RWPE1 (cell line): Measurements from ENCODE around the gene ANKRD13A.

Experiments used
- CTCF ChIA-PET: fragments of 350-600 bp; sonication (Branson Sonifier 250); formaldehyde crosslinking; extraction: SDS; loops from one replicate; lab custom pipeline; 2021; lab: Yijun Ruan, JAX
- POLR2A ChIA-PET: fragments of 400-600 bp; formaldehyde crosslinking; extraction: SDS; loops from one replicate; lab custom pipeline; 2020; ENCODE audit warnings: antibody characterized with exemption; ENCODE audit not compliant: low non-redundant PET; lab: Yijun Ruan, JAX
- DNase-seq: peaks from one replicate; pipeline ENCODE4 v3.0.0; 2012; ENCODE audit warnings: low spot score
- H3K27ac ChIP-seq: fragments of 450-650 bp; 2 replicates; pipeline ENCODE4 v1.5.1; 2017
- TF ChIP-seq, protein P1 (sequence below): fragments of 450-650 bp; conservative IDR thresholded peaks from 2 replicates; pipeline ENCODE4 v1.5.1; 2017; ENCODE audit warnings: low read depth, mild to moderate bottlenecking

The ANKRD13A gene

DNA sequence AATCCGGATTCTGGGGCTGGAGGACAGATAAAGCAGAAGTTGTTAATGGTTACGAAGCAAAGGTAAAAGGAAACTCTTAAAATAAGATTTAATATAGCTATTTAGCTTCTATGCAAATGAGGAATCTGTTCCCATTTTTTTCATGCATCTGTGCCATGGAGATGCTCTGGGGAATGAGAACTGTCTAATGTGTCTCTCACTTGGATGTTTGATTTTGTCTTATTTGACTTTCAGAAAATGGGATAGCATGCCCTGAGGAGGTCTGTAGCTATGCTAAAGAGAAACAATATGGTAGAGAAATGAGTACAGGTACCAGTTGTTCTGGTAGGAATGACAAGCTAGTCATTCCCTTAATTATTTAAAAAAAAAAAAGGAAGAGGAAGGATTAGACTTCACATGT, 24.8 kb downstream of the ANKRD13A start:
- CTCF ChIA-PET: interaction anchor here (0.6 to 1.5 kb wide), 3 partner anchors 13 to 439 kb away, joined by 3 to 5 read pairs (median 4); no protein-coding TSS in a partner anchor
- no peak overlapping the region for H3K27ac ChIP-seq
- POLR2A ChIA-PET: interaction anchor here (0.6 kb wide), 1 partner anchor 33 kb away, joined by 3 read pairs; no protein-coding TSS in a partner anchor
- no peak for DNase-seq
- TF ChIP-seq, protein P1, sequence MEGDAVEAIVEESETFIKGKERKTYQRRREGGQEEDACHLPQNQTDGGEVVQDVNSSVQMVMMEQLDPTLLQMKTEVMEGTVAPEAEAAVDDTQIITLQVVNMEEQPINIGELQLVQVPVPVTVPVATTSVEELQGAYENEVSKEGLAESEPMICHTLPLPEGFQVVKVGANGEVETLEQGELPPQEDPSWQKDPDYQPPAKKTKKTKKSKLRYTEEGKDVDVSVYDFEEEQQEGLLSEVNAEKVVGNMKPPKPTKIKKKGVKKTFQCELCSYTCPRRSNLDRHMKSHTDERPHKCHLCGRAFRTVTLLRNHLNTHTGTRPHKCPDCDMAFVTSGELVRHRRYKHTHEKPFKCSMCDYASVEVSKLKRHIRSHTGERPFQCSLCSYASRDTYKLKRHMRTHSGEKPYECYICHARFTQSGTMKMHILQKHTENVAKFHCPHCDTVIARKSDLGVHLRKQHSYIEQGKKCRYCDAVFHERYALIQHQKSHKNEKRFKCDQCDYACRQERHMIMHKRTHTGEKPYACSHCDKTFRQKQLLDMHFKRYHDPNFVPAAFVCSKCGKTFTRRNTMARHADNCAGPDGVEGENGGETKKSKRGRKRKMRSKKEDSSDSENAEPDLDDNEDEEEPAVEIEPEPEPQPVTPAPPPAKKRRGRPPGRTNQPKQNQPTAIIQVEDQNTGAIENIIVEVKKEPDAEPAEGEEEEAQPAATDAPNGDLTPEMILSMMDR: no peak

DNA sequence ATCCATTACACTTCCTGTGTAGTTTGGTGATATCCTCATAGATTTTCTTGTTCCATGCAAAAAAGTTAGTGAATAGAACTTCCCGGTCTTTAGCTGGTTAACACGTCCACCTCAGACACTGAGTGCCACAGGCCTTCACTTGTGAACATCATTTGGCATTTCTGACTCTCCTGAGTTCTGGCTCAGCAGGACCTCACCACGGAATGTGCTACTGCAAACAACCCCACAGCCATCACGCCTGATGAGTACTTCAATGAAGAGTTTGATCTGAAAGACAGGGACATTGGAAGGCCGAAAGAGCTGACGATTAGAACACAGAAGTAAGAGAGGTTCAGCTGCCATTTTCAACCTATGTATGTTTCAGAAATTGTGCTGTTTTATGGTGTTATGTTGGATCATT, 29.1 kb downstream of the ANKRD13A start:
- TF ChIP-seq, protein P1: no peak
- H3K27ac ChIP-seq: no peak overlapping the region
- ChIA-PET CTCF (interaction anchor here (0.6 kb wide), 1 partner anchor 80 kb away, joined by 4 read pairs; no protein-coding TSS in a partner anchor), POLR2A (no interaction called here)
- DNase-seq: no peak

DNA sequence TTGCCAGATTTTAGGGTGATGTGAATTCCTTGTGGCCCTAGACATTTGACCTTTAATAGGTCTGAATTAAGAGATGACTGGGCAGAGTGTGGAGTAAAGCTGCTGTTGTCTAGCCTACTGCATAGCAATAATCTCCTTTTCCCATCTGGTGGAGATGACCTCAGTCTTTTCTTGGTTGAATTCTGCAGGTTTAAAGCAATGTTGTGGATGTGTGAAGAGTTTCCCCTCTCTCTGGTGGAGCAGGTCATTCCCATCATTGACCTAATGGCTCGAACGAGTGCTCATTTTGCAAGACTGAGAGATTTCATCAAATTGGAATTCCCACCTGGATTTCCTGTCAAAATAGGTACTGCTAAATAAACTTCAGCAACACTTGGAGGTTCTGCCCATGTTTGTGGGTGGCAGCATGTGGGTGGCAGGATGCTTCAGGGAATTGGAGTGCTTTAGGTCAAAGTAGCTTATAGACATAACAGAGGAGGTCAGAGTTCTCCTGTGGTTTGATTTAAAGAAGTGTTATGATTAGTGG, 30.1 kb downstream of the ANKRD13A start:
- POLR2A ChIA-PET: no interaction called here
- TF ChIP-seq, protein P1: no peak
- CTCF ChIA-PET: interaction anchor here (0.6 to 0.7 kb wide), 2 partner anchors 50 to 325 kb away, joined by 3 to 4 read pairs; no protein-coding TSS in a partner anchor
- H3K27ac ChIP-seq: no peak overlapping the region
- no peak for DNase-seq

DNA sequence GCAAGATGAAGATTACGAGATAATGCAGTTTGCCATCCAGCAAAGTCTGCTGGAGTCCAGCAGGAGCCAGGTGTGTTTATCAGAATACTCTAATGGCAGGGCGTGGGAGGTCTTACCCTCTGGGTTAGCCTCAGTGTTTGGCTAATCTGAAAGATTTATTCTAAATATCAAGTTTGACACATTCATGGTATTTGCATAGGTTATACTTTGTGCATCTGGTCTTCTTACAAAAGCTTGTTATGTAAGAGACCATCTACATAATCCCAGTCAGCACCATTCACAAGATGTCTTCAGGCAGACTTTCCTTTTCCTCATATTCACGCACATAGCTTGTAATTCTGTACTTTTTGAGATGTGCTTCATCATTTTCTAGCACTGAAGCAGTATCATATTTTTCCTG, 34.7 kb downstream of the ANKRD13A start:
- no peak for DNase-seq
- TF ChIP-seq, protein P1: no peak
- H3K27ac ChIP-seq: no peak overlapping the region
- ChIA-PET CTCF (no interaction called here), POLR2A (no interaction called here)

DNA sequence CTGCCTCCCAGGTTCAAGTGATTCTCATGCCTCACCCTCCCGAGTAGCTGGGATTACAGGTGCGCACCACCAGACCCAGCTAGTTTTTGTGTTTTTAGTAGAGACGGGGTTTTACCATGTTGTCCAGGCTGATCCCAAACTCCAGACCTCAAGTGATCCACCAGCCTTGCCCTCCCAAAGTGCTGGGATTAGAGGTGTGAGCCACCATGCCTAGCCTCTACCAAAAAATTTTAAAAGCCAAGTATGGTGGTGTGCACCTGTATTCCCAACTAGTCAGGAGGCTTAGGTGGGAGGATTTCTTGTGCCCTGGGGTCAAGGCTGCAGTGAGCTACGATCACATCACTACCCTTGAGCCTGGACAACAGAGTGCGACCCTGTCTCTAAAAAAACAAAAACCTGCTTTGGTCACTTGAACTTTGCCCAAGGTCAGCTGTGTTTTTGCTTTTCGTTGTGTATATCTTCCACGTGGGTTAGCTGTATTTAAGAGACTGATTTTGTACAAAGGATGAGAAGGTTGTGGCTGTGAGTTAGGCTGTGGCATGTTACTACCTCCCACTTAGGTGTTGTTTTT, 36.4 kb downstream of the ANKRD13A start:
- ChIA-PET POLR2A (no interaction called here), CTCF (interaction anchor here (0.6 to 1.0 kb wide), 2 partner anchors 15 to 27 kb away, joined by 3 read pairs; no protein-coding TSS in a partner anchor)
- H3K27ac ChIP-seq: no peak overlapping the region
- TF ChIP-seq, protein P1: no peak
- no peak for DNase-seq

DNA sequence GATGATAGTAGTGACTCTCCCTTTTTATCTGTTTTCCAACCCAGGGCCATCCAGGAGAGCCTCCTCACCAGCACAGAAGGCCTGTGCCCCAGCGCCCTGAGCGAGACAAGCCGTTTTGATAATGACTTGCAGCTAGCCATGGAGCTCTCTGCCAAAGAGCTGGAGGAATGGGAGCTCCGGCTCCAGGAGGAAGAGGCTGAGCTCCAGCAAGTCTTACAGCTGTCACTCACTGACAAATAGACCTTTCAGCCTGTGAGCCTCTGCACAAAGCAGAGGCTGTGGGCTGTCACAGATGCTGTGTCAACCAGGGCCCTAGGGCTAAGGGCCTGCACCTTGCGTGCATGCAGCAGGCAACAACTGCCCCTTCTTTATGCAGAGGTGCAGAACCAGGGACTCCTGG, 38.1 kb downstream of the ANKRD13A start:
- peak overlapping the region; percentile 28; the same call in 1 of the 2 replicates for H3K27ac ChIP-seq
- TF ChIP-seq, protein P1: no peak
- DNase-seq: no peak
- ChIA-PET CTCF (no interaction called here), POLR2A (no interaction called here)
